ENCODE data around the gene ZNF286A.
"Not testable (repeated sequence)": the region's sequence is repeated elsewhere in the genome, so short reads cannot be mapped to it uniquely, and the experiment has no call there.

Gene ZNF286A

GRCh38 chr17:15663691-15664090 lies 35.9 kb upstream of the ZNF286A start:
- Mint-ChIP-seq H3K27me3 (no peaks in the 10 kb centered on the region), H3K4me3 (no peak overlapping the region), H3K36me3 (peaks cover 23% of the 10 kb centered on the region), H3K4me1 (peaks cover 6% of the 10 kb centered on the region), H3K9me3 (no peaks in the 10 kb centered on the region), H3K27ac (no peak overlapping the region)
- no peak for ATAC-seq (ENCODE audit: low read depth)
- DNase-seq (ENCODE audit: low spot score in 2 of 2) = no peak

DNA sequence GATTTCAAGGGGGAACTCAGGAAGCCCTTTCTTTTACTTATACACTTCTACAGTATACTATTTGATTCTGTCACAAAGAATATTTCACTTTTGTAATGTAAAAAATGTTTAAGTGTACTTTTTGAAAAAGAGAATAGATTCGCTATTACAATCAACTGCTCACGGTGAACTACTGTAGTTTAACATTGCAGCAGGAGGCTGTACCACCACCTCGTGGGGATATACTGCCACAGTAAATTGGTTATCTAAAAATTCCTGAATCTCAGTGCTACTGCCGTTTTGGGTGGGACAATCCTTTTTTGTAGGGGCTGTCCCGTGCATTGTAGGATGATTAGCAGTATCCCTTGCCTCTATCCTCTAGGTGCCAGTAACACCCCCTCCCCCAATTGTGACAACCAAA lies 30.0 kb upstream of the ZNF286A start:
- not testable (repeated sequence) for H3K27me3 Mint-ChIP-seq; H3K27ac Mint-ChIP-seq; DNase-seq (ENCODE audit: low spot score in 2 of 2); H3K4me3 Mint-ChIP-seq; H3K4me1 Mint-ChIP-seq; ATAC-seq (ENCODE audit: low read depth); H3K9me3 Mint-ChIP-seq
- peaks cover 19% of the 10 kb centered on the region for H3K36me3 Mint-ChIP-seq

- H3K4me1 Mint-ChIP-seq; ATAC-seq (ENCODE audit: low read depth); H3K9me3 Mint-ChIP-seq; H3K27me3 Mint-ChIP-seq; H3K4me3 Mint-ChIP-seq; H3K27ac Mint-ChIP-seq; DNase-seq (ENCODE audit: low spot score in 2 of 2): not testable (repeated sequence)
- peaks cover 18% of the 10 kb centered on the region for H3K36me3 Mint-ChIP-seq
These were observed 24.9 kb upstream of the ZNF286A start for GRCh38 chr17:15674640-15675039.

DNA sequence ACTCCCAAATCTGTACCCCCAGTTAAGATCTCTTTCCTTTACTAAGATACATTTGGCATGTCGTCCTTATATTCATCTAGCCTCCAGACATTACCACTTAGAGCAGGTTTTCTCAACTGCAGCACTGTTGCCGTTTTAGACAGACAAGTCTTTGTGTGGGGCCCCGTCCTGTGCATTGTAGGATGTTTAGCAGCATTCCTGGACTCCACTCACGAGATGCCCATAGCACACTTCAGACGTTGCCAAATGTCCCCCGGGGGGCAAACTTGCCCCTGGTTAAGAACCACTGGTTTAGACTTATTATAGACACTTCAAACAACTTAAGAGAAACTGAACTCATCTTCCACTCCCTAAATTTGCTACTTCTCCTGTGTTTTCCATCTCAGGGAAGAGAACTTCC lies 23.6 kb upstream of the ZNF286A start:
- not testable (repeated sequence) for H3K4me1 Mint-ChIP-seq; ATAC-seq (ENCODE audit: low read depth); H3K9me3 Mint-ChIP-seq; DNase-seq (ENCODE audit: low spot score in 2 of 2); H3K4me3 Mint-ChIP-seq; H3K27ac Mint-ChIP-seq; H3K27me3 Mint-ChIP-seq
- peaks cover 18% of the 10 kb centered on the region for H3K36me3 Mint-ChIP-seq

DNA sequence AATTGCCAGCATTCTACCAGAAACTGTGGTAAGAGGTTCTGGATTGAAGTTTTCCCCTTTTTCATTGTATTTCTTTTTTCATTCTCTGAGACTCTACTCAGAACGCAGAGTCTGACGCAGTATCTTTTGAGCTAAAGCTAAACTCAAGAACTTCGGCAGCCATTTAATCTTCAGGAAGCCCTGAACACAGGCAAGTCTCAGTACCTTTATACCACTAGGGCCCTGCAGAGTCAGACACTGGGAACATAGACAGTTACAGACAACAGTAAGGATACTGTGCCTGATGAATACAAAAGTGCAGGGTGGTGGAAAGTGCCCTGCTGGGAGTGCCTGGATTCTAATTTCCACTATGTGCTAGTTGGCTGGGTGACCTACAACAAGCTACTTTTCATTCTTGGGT lies 16.4 kb upstream of the ZNF286A start:
- Mint-ChIP-seq H3K4me3 (peak overlapping the region; percentile 98), H3K27ac (peak overlapping the region; percentile 24), H3K4me1 (peaks cover 12% of the 10 kb centered on the region)
- not testable (repeated sequence) for ATAC-seq (ENCODE audit: low read depth); H3K9me3 Mint-ChIP-seq; DNase-seq (ENCODE audit: low spot score in 2 of 2); H3K27me3 Mint-ChIP-seq; H3K36me3 Mint-ChIP-seq

GRCh38 chr17:15683824-15684478 lies 15.6 kb upstream of the ZNF286A start, which contains the start of gene TRIM16:
TRIM16 (minus strand) TSS chr17:15684311; CDS start chr17:15651609, 32,702 bp downstream.
- Mint-ChIP-seq H3K27ac (peak within 1 kb of the TSS; percentile 90), H3K4me1 (peaks cover 12% of the 10 kb centered on the region), H3K4me3 (peak within 1 kb of the TSS; percentile 98)
- DNase-seq (ENCODE audit: low spot score in 2 of 2) (peak; percentile 70 to 85), ATAC-seq (ENCODE audit: low read depth) (peak; percentile 97)
- not testable (repeated sequence) for H3K36me3 Mint-ChIP-seq, H3K27me3 Mint-ChIP-seq, H3K9me3 Mint-ChIP-seq

DNA sequence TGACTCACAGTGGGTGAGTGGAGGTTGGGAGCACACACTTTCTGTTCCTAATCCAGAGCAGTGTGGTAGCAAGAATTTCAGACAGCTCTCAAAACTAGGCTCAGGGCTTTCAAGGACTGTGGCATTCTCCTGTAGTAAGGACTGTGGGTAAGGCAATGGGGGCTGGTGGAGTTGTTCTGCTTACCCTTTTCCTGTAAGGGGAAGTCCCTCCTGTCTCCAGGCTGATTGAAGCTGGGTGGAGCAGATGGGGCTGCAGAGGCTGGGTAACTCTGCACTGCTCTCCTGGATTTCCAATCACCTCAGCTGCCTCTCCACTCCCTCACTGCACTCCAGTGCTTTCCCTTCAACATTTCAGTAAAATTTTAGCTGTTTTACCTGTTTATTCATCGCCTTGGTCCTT lies 12.1 kb upstream of the ZNF286A start:
- H3K36me3 Mint-ChIP-seq; H3K27ac Mint-ChIP-seq; H3K4me3 Mint-ChIP-seq; H3K27me3 Mint-ChIP-seq; DNase-seq (ENCODE audit: low spot score in 2 of 2); H3K9me3 Mint-ChIP-seq; ATAC-seq (ENCODE audit: low read depth): not testable (repeated sequence)
- peaks cover 12% of the 10 kb centered on the region for H3K4me1 Mint-ChIP-seq

DNA sequence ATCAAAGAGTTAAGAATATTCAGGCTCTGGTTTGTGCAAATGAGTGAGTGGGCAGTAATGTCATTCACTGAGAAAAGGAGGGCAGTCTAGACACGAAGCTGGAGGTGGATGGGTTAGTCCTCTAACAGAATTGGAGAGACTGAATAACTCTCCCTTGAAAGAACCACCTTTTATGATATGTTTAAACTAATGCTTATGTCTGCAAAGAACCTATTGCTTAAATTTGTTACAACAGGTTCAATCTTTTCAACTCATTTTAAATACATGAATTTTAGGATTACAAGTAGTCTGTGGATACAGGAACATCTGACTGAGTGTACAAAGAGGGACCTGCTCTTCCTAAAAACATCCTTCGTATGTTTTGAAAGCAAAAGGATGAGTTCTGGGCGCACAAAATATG lies 585 bp upstream of the ZNF286A start:
- not testable (repeated sequence) for DNase-seq (ENCODE audit: low spot score in 2 of 2); ATAC-seq (ENCODE audit: low read depth); H3K27me3 Mint-ChIP-seq; H3K9me3 Mint-ChIP-seq; H3K36me3 Mint-ChIP-seq; H3K4me1 Mint-ChIP-seq
- H3K27ac Mint-ChIP-seq = peak overlapping the region; percentile 89
- peak overlapping the region; percentile 95 for H3K4me3 Mint-ChIP-seq

- not testable (repeated sequence) for H3K27me3 Mint-ChIP-seq; H3K4me1 Mint-ChIP-seq; DNase-seq (ENCODE audit: low spot score in 2 of 2); H3K36me3 Mint-ChIP-seq; H3K9me3 Mint-ChIP-seq
- H3K27ac Mint-ChIP-seq = peak overlapping the region; percentile 89
- peak; percentile 2 for ATAC-seq (ENCODE audit: low read depth)
- peak overlapping the region; percentile 95 for H3K4me3 Mint-ChIP-seq
These were observed 385 bp downstream of the ZNF286A start for GRCh38 chr17:15699937-15700336.

- peaks cover 28% of the 10 kb centered on the region for H3K36me3 Mint-ChIP-seq
- not testable (repeated sequence) for H3K4me3 Mint-ChIP-seq; ATAC-seq (ENCODE audit: low read depth); DNase-seq (ENCODE audit: low spot score in 2 of 2); H3K4me1 Mint-ChIP-seq; H3K27me3 Mint-ChIP-seq; H3K27ac Mint-ChIP-seq; H3K9me3 Mint-ChIP-seq
These were observed 4.7 kb downstream of the ZNF286A start for GRCh38 chr17:15704239-15704638.

DNA sequence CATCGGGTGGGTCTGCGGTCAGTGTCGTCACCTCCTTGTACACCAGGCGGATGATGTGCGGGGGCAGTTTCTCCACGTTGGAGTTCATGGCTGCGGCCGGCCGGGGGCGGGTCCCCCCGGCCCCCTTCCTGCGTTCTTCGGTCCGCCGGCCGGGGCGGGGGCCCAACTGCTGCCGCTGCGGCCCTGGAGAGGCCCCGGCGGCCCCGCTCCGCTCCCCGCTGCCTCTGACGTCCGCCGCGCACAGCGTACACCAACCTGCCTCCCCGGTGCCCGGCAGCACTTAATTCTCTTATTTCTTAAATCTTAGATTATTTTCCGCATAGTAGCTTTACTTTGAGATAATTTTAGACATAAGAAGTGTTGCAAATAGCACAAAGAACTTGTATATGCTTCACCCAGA lies 5.3 kb downstream of the ZNF286A start:
- not testable (repeated sequence) for ATAC-seq (ENCODE audit: low read depth)
- peaks cover 31% of the 10 kb centered on the region for H3K36me3 Mint-ChIP-seq

GRCh38 chr17:15708879-15709278 lies 9.3 kb downstream of the ZNF286A start:
- not testable (repeated sequence) for H3K27me3 Mint-ChIP-seq; H3K9me3 Mint-ChIP-seq; DNase-seq (ENCODE audit: low spot score in 2 of 2); H3K4me3 Mint-ChIP-seq; H3K4me1 Mint-ChIP-seq; H3K27ac Mint-ChIP-seq; ATAC-seq (ENCODE audit: low read depth)
- peaks cover 36% of the 10 kb centered on the region for H3K36me3 Mint-ChIP-seq

More for the DNA sequence above, 5.3 kb downstream of the ZNF286A start:
- not testable (repeated sequence) for H3K27ac Mint-ChIP-seq; DNase-seq (ENCODE audit: low spot score in 2 of 2); H3K4me3 Mint-ChIP-seq; H3K9me3 Mint-ChIP-seq; H3K4me1 Mint-ChIP-seq; H3K27me3 Mint-ChIP-seq

GRCh38 chr17:15716601-15717563 lies 17.3 kb downstream of the ZNF286A start:
- H3K27me3 Mint-ChIP-seq; ATAC-seq (ENCODE audit: low read depth); H3K4me1 Mint-ChIP-seq; H3K4me3 Mint-ChIP-seq; DNase-seq (ENCODE audit: low spot score in 2 of 2); H3K27ac Mint-ChIP-seq; H3K9me3 Mint-ChIP-seq: not testable (repeated sequence)
- H3K36me3 Mint-ChIP-seq = peaks cover 22% of the 10 kb centered on the region

- H3K4me3 Mint-ChIP-seq; H3K9me3 Mint-ChIP-seq; DNase-seq (ENCODE audit: low spot score in 2 of 2); H3K4me1 Mint-ChIP-seq; H3K27ac Mint-ChIP-seq; H3K36me3 Mint-ChIP-seq; ATAC-seq (ENCODE audit: low read depth); H3K27me3 Mint-ChIP-seq: not testable (repeated sequence)
These were observed 31.0 kb downstream of the ZNF286A start for GRCh38 chr17:15730535-15730934.

Data from memory B cell (primary cell).